Measurements from ENCODE around the gene SPIN1.
A peak's percentile ranks its signal among the peaks of the same experiment; 100 is the strongest.

Gene SPIN1

GRCh38 chr9:88406051-88406450 lies 17.8 kb downstream of the SPIN1 start:
- Histone ChIP-seq H3K4me3 (ENCODE audit: low read depth, low read length) (no peak overlapping the region), H3K36me3 (ENCODE audit: control insufficient read depth, insufficient read depth, low read length) (peaks cover 14% of the 10 kb centered on the region), H3K9ac (ENCODE audit: low read length) (no peak overlapping the region), H3K27me3 (ENCODE audit: control insufficient read depth, insufficient read depth, low read length) (no peaks in the 10 kb centered on the region), H3K27ac (ENCODE audit: low read depth, low read length) (no peak overlapping the region), H3K4me1 (ENCODE audit: control insufficient read depth, insufficient read depth, low read length) (no peaks in the 10 kb centered on the region), H3K9me3 (ENCODE audit: control insufficient read depth, insufficient read depth, low read depth, low read length) (peaks cover 6% of the 10 kb centered on the region; the same call in 1 of the 2 replicates)

- Histone ChIP-seq H3K9ac (ENCODE audit: low read length) (no peak overlapping the region), H3K27me3 (ENCODE audit: control insufficient read depth, insufficient read depth, low read length) (no peaks in the 10 kb centered on the region), H3K36me3 (ENCODE audit: control insufficient read depth, insufficient read depth, low read length) (peaks cover 43% of the 10 kb centered on the region), H3K27ac (ENCODE audit: low read depth, low read length) (no peak overlapping the region), H3K4me3 (ENCODE audit: low read depth, low read length) (no peak overlapping the region), H3K9me3 (ENCODE audit: control insufficient read depth, insufficient read depth, low read depth, low read length) (peaks cover 40% of the 10 kb centered on the region), H3K4me1 (ENCODE audit: control insufficient read depth, insufficient read depth, low read length) (no peaks in the 10 kb centered on the region)
These were observed 23.2 kb downstream of the SPIN1 start for GRCh38 chr9:88411471-88411870.

- H3K9ac ChIP-seq (ENCODE audit: low read length) = no peak overlapping the region
- H3K4me3 ChIP-seq (ENCODE audit: low read depth, low read length) = no peak overlapping the region
- no peaks in the 10 kb centered on the region for H3K27me3 ChIP-seq (ENCODE audit: control insufficient read depth, insufficient read depth, low read length)
- H3K36me3 ChIP-seq (ENCODE audit: control insufficient read depth, insufficient read depth, low read length) = peaks cover 70% of the 10 kb centered on the region
- H3K27ac ChIP-seq (ENCODE audit: low read depth, low read length) = no peak overlapping the region
- H3K4me1 ChIP-seq (ENCODE audit: control insufficient read depth, insufficient read depth, low read length) = peaks cover 9% of the 10 kb centered on the region
- H3K9me3 ChIP-seq (ENCODE audit: control insufficient read depth, insufficient read depth, low read depth, low read length) = peaks cover 59% of the 10 kb centered on the region
These were observed 26.1 kb downstream of the SPIN1 start for GRCh38 chr9:88414298-88414697.

- peak overlapping the region; percentile 80 for H3K27ac ChIP-seq (ENCODE audit: low read depth, low read length)
- H3K9me3 ChIP-seq (ENCODE audit: control insufficient read depth, insufficient read depth, low read depth, low read length) = peaks cover 65% of the 10 kb centered on the region
- H3K4me1 ChIP-seq (ENCODE audit: control insufficient read depth, insufficient read depth, low read length) = peaks cover 9% of the 10 kb centered on the region
- peak overlapping the region; percentile 29 for H3K9ac ChIP-seq (ENCODE audit: low read length)
- peaks cover 87% of the 10 kb centered on the region for H3K36me3 ChIP-seq (ENCODE audit: control insufficient read depth, insufficient read depth, low read length)
- H3K4me3 ChIP-seq (ENCODE audit: low read depth, low read length) = peak overlapping the region; percentile 37; the same call in 1 of the 2 replicates
- no peaks in the 10 kb centered on the region for H3K27me3 ChIP-seq (ENCODE audit: control insufficient read depth, insufficient read depth, low read length)
These were observed 29.8 kb downstream of the SPIN1 start for GRCh38 chr9:88418025-88418424.

GRCh38 chr9:88418715-88419540 lies 30.7 kb downstream of the SPIN1 start:
- Histone ChIP-seq H3K4me3 (ENCODE audit: low read depth, low read length) (no peak overlapping the region), H3K4me1 (ENCODE audit: control insufficient read depth, insufficient read depth, low read length) (peaks cover 9% of the 10 kb centered on the region), H3K27me3 (ENCODE audit: control insufficient read depth, insufficient read depth, low read length) (no peaks in the 10 kb centered on the region), H3K9ac (ENCODE audit: low read length) (no peak overlapping the region), H3K36me3 (ENCODE audit: control insufficient read depth, insufficient read depth, low read length) (peaks cover 82% of the 10 kb centered on the region), H3K9me3 (ENCODE audit: control insufficient read depth, insufficient read depth, low read depth, low read length) (peaks cover 58% of the 10 kb centered on the region), H3K27ac (ENCODE audit: low read depth, low read length) (peak overlapping the region; percentile 80)

GRCh38 chr9:88420227-88420626 lies 32.0 kb downstream of the SPIN1 start:
- Histone ChIP-seq H3K9ac (ENCODE audit: low read length) (no peak overlapping the region), H3K9me3 (ENCODE audit: control insufficient read depth, insufficient read depth, low read depth, low read length) (peaks cover 47% of the 10 kb centered on the region), H3K27me3 (ENCODE audit: control insufficient read depth, insufficient read depth, low read length) (no peaks in the 10 kb centered on the region), H3K27ac (ENCODE audit: low read depth, low read length) (no peak overlapping the region), H3K36me3 (ENCODE audit: control insufficient read depth, insufficient read depth, low read length) (peaks cover 75% of the 10 kb centered on the region), H3K4me3 (ENCODE audit: low read depth, low read length) (no peak overlapping the region), H3K4me1 (ENCODE audit: control insufficient read depth, insufficient read depth, low read length) (peaks cover 14% of the 10 kb centered on the region)

GRCh38 chr9:88421348-88421747 lies 33.1 kb downstream of the SPIN1 start:
- Histone ChIP-seq H3K4me3 (ENCODE audit: low read depth, low read length) (no peak overlapping the region), H3K9ac (ENCODE audit: low read length) (no peak overlapping the region)

GRCh38 chr9:88425538-88425950 lies 37.3 kb downstream of the SPIN1 start:
- Histone ChIP-seq H3K27me3 (ENCODE audit: control insufficient read depth, insufficient read depth, low read length) (no peaks in the 10 kb centered on the region), H3K4me3 (ENCODE audit: low read depth, low read length) (no peak overlapping the region), H3K9ac (ENCODE audit: low read length) (no peak overlapping the region), H3K27ac (ENCODE audit: low read depth, low read length) (peak overlapping the region; percentile 34), H3K4me1 (ENCODE audit: control insufficient read depth, insufficient read depth, low read length) (peaks cover 22% of the 10 kb centered on the region), H3K36me3 (ENCODE audit: control insufficient read depth, insufficient read depth, low read length) (peaks cover 57% of the 10 kb centered on the region), H3K9me3 (ENCODE audit: control insufficient read depth, insufficient read depth, low read depth, low read length) (peaks cover 14% of the 10 kb centered on the region; the same call in 1 of the 2 replicates)

More at GRCh38 chr9:88421348-88421747, 33.1 kb downstream of the SPIN1 start:
- Histone ChIP-seq H3K9me3 (ENCODE audit: control insufficient read depth, insufficient read depth, low read depth, low read length) (peaks cover 46% of the 10 kb centered on the region), H3K4me1 (ENCODE audit: control insufficient read depth, insufficient read depth, low read length) (peaks cover 20% of the 10 kb centered on the region), H3K27ac (ENCODE audit: low read depth, low read length) (no peak overlapping the region), H3K36me3 (ENCODE audit: control insufficient read depth, insufficient read depth, low read length) (peaks cover 76% of the 10 kb centered on the region), H3K27me3 (ENCODE audit: control insufficient read depth, insufficient read depth, low read length) (no peaks in the 10 kb centered on the region)

- Histone ChIP-seq H3K27ac (ENCODE audit: low read depth, low read length) (no peak overlapping the region), H3K9ac (ENCODE audit: low read length) (no peak overlapping the region), H3K4me3 (ENCODE audit: low read depth, low read length) (no peak overlapping the region), H3K27me3 (ENCODE audit: control insufficient read depth, insufficient read depth, low read length) (no peaks in the 10 kb centered on the region), H3K9me3 (ENCODE audit: control insufficient read depth, insufficient read depth, low read depth, low read length) (peaks cover 5% of the 10 kb centered on the region; the same call in 1 of the 2 replicates), H3K4me1 (ENCODE audit: control insufficient read depth, insufficient read depth, low read length) (peaks cover 22% of the 10 kb centered on the region), H3K36me3 (ENCODE audit: control insufficient read depth, insufficient read depth, low read length) (peaks cover 49% of the 10 kb centered on the region)
These were observed 38.4 kb downstream of the SPIN1 start for GRCh38 chr9:88426651-88427050.

GRCh38 chr9:88429595-88430430 lies 41.6 kb downstream of the SPIN1 start:
- no peaks in the 10 kb centered on the region for H3K27me3 ChIP-seq (ENCODE audit: control insufficient read depth, insufficient read depth, low read length)
- no peak overlapping the region for H3K4me3 ChIP-seq (ENCODE audit: low read depth, low read length)
- no peak overlapping the region for H3K9ac ChIP-seq (ENCODE audit: low read length)
- H3K36me3 ChIP-seq (ENCODE audit: control insufficient read depth, insufficient read depth, low read length) = peaks cover 51% of the 10 kb centered on the region
- no peaks in the 10 kb centered on the region for H3K9me3 ChIP-seq (ENCODE audit: control insufficient read depth, insufficient read depth, low read depth, low read length)
- peaks cover 23% of the 10 kb centered on the region for H3K4me1 ChIP-seq (ENCODE audit: control insufficient read depth, insufficient read depth, low read length)
- no peak overlapping the region for H3K27ac ChIP-seq (ENCODE audit: low read depth, low read length)

Data from HUES6 (cell line).